B cell (primary cell): Measurements from ENCODE around the gene ABCD3. TPM values are rescaled to one million over a fixed set of nuclear protein-coding genes. Genes with fewer than 3 reads are reported as not detected.

Experiments
- ATAC-seq: fragments of 200-7000 bp; cut with Tn5 transposase; one replicate; pipeline ENCODE4 v1.10.0; 2021; ENCODE audit warnings: low read depth, mild to moderate bottlenecking, moderate number of reproducible peaks, moderate library complexity
- CTCF ChIA-PET: fragments of 350-600 bp; sonication (Branson Sonifier 250); formaldehyde crosslinking; loops from one replicate; lab custom pipeline; 2021; ENCODE audit warnings: antibody characterized with exemption, inconsistent platforms; lab: Charles Lee
- POLR2A ChIA-PET: fragments of 350-600 bp; sonication (Branson Sonifier 250); formaldehyde crosslinking; loops from one replicate; lab custom pipeline; 2021; ENCODE audit warnings: antibody characterized with exemption; lab: Charles Lee
- DNase-seq: peaks from one replicate; pipeline ENCODE4 v3.0.0; 2013
- H2AFZ ChIP-seq: 2 replicates; pipeline ENCODE4 v1.6.1; 2012; ENCODE audit warnings: mild to moderate bottlenecking, low read depth, low read length; ENCODE audit not compliant: insufficient read depth, poor library complexity, severe bottlenecking
- H3K27ac ChIP-seq, 2 donors: 1 replicate in 1 of 2; 2 replicates in 1 of 2; pipeline ENCODE4 v1.5.1; 2012 to 2013; ENCODE audit warnings: low read length in 2 of 2, mild to moderate bottlenecking in 2 of 2, moderate library complexity in 1 of 2
- H3K27me3 ChIP-seq, 4 experiments: fragments of 200-600 bp in 1 of 4; sonication (generic) in 1 of 4; replicated peaks in 1 of 4; 1 replicate in 2 of 4; 2 replicates in 2 of 4; pipeline versions ENCODE4 v1.6.1 to v1.7.0; 2013 to 2016; ENCODE audit warnings: low read length in 3 of 4, mild to moderate bottlenecking in 2 of 4, mixed read lengths in 1 of 4, moderate library complexity in 1 of 4; ENCODE audit not compliant: insufficient read depth in 4 of 4, control insufficient read depth in 3 of 4; ENCODE audit errors: control extremely low read depth in 1 of 4
- H3K36me3 ChIP-seq, 2 experiments: replicated peaks in 1 of 2; 1 replicate in 1 of 2; 2 replicates in 1 of 2; pipeline versions ENCODE4 v1.6.1 to v1.7.1; 2013; ENCODE audit warnings: low read length in 1 of 2; ENCODE audit not compliant: insufficient read depth in 2 of 2, control insufficient read depth in 1 of 2; ENCODE audit errors: control extremely low read depth in 1 of 2, extremely low read depth in 1 of 2
- H3K4me1 ChIP-seq, 2 donors: fragments of 200-600 bp in 1 of 2; sonication (generic) in 1 of 2; 1 replicate in 1 of 2; 2 replicates in 1 of 2; pipeline versions ENCODE4 v1.5.1 to v1.6.1; 2013 to 2017; ENCODE audit warnings: low read length in 2 of 2; ENCODE audit not compliant: control insufficient read depth in 2 of 2, insufficient read depth in 2 of 2
- H3K4me2 ChIP-seq: replicated peaks from 2 replicates; pipeline ENCODE3; 2012; ENCODE audit warnings: mild to moderate bottlenecking, low read depth, low read length; ENCODE audit not compliant: poor library complexity, severe bottlenecking
- H3K4me3 ChIP-seq, 5 experiments: fragments of 200-600 bp in 1 of 5; sonication (generic) in 1 of 5; 1 replicate in 3 of 5; 2 replicates in 2 of 5; pipeline versions ENCODE4 v1.5.1 to v1.7.0; 2011 to 2016; ENCODE audit warnings: low read length in 4 of 5, mild to moderate bottlenecking in 4 of 5, low read depth in 2 of 5, control low read depth in 1 of 5, moderate library complexity in 1 of 5; ENCODE audit not compliant: insufficient read depth in 1 of 5; ENCODE audit errors: control extremely low read depth in 1 of 5, extremely low read depth in 1 of 5
- H3K79me2 ChIP-seq: fragments of 200-600 bp; sonication (generic); one replicate; pipeline ENCODE4 v1.6.0; 2016; ENCODE audit warnings: low read length; ENCODE audit not compliant: control insufficient read depth, insufficient read depth
- H3K9ac ChIP-seq: fragments of 200-600 bp; sonication (generic); 2 replicates; pipeline ENCODE4 v1.6.1; 2017; ENCODE audit warnings: mild to moderate bottlenecking, low read length, moderate library complexity
- H3K9me3 ChIP-seq, 3 donors: one replicate each; pipeline versions ENCODE4 v1.6.1 to v1.7.1; 2013; ENCODE audit warnings: low read length in 2 of 3; ENCODE audit not compliant: control insufficient read depth in 2 of 3, insufficient read depth in 1 of 3; ENCODE audit errors: control extremely low read depth in 1 of 3
- H4K20me1 ChIP-seq: 2 replicates; pipeline ENCODE4 v1.6.0; 2012; ENCODE audit warnings: mild to moderate bottlenecking, low read length; ENCODE audit not compliant: insufficient read depth, control insufficient read depth, poor library complexity, severe bottlenecking
- H3K27ac Mint-ChIP-seq: one replicate; pipeline ENCODE4 v1.8.0; 2021; ENCODE audit warnings: mixed read lengths
- H3K27me3 Mint-ChIP-seq: one replicate; pipeline ENCODE4 v1.8.0; 2021; ENCODE audit warnings: mixed read lengths
- H3K4me1 Mint-ChIP-seq: one replicate; pipeline ENCODE4 v1.8.0; 2021; ENCODE audit warnings: mixed read lengths
- H3K4me3 Mint-ChIP-seq: one replicate; pipeline ENCODE4 v1.8.0; 2021; ENCODE audit warnings: mixed read lengths
- H3K9me3 Mint-ChIP-seq: one replicate; pipeline ENCODE4 v1.8.0; 2022; ENCODE audit warnings: mixed read lengths; ENCODE audit not compliant: insufficient read depth
- CTCF ChIP-seq: fragments of 200-600 bp; IDR thresholded peaks from one replicate; pipeline ENCODE4 v1.8.0; 2022; ENCODE audit warnings: antibody characterized with exemption, mild to moderate bottlenecking
- EZH2 ChIP-seq: IDR thresholded peaks from 2 replicates; pipeline ENCODE4 v1.6.1; 2012; ENCODE audit warnings: borderline replicate concordance, low read depth, mild to moderate bottlenecking, moderate library complexity, low read length; ENCODE audit not compliant: insufficient read depth, poor library complexity, severe bottlenecking
- WGBS: methylation state at CpG from one replicate; pipeline ENCODE4 v1.1.5; 2013; ENCODE audit warnings: missing lambda C conversion rate; ENCODE audit not compliant: insufficient coverage; 5-methylcytosine and 5-hydroxymethylcytosine counted together
- intact Hi-C: fragments of 100-400 bp; cut with micrococcal nuclease; formaldehyde crosslinking; loops from one replicate; pipeline ENCODE4 v1.10.0; 2022
- polyA plus RNA-seq: library from polyadenylated mRNA; depleted of rRNA; stranded (reverse); fragments of >200 nt; gene quantifications from 2 replicates; pipeline ENCODE4 v1.2.3, GENCODE V29; 2012
- total RNA-seq, 2 donors: library from RNA; stranded (reverse); fragments of 120-200 nt in 1 of 2; gene quantifications; 1 replicate in 1 of 2; 2 replicates in 1 of 2; pipeline versions ENCODE4 v1.2.3 to v1.2.4, GENCODE V29; 2013 to 2022

Gene ABCD3
- total and polyA plus RNA-seq, 2 donors (not counting 1 experiment from before 2014, with no cell fraction given), result 4.0 to 19.4 TPM

GRCh38 chr1:94475232-94475631 lies 57.0 kb downstream of the ABCD3 start:
- ATAC-seq (no peak), DNase-seq (no peak)
- Histone ChIP-seq H3K36me3 (peaks cover 3 to 7% of the 10 kb centered on the region in 2 experiments), H3K4me3 (no peak overlapping the region), H3K4me1 (no peaks in the 10 kb centered on the region), H2AFZ (no peak overlapping the region), H3K27me3 (no peaks in the 10 kb centered on the region), H3K9me3 (no peaks in the 10 kb centered on the region), H3K9ac (no peak overlapping the region), H4K20me1 (no peaks in the 10 kb centered on the region), H3K79me2 (no peaks in the 10 kb centered on the region), H3K4me2 (no peak overlapping the region), H3K27ac (no peak overlapping the region)
- Mint-ChIP-seq H3K4me1 (no peaks in the 10 kb centered on the region), H3K4me3 (no peak overlapping the region), H3K27me3 (no peaks in the 10 kb centered on the region), H3K27ac (no peak overlapping the region), H3K9me3 (no peaks in the 10 kb centered on the region)
- intact Hi-C loops, result no loop called here
- no peak for TF ChIP-seq EZH2
- TF ChIP-seq CTCF, result no peak
- POLR2A ChIA-PET, result no interaction called here
- CTCF ChIA-PET, result interaction anchor here (0.5 to 5.7 kb wide), 2 partner anchors 330 to 504 kb away, joined by 3 to 44 read pairs; no protein-coding TSS in a partner anchor

- H3K27me3 ChIP-seq, result no peaks in the 10 kb centered on the region
- no peak overlapping the region for H3K4me3 ChIP-seq
- no peaks in the 10 kb centered on the region for H3K4me1 ChIP-seq
- WGBS, result 94% methylated on average over 2 of the region's 3 CpGs
- no peaks in the 10 kb centered on the region for H3K9me3 ChIP-seq
- no peaks in the 10 kb centered on the region for H3K4me1 Mint-ChIP-seq
- H2AFZ ChIP-seq, result no peak overlapping the region
- H3K27ac Mint-ChIP-seq, result no peak overlapping the region
- H3K4me3 Mint-ChIP-seq, result no peak overlapping the region
- POLR2A ChIA-PET, result no interaction called here
- intact Hi-C loops, result no loop called here
- H3K27me3 Mint-ChIP-seq, result no peaks in the 10 kb centered on the region
- ATAC-seq (no peak), DNase-seq (no peak)
- CTCF ChIA-PET, result interaction anchor here (2.2 to 4.7 kb wide), 3 partner anchors 8 to 564 kb away, joined by 11 to 182 read pairs (median 28); no protein-coding TSS in a partner anchor
- H3K9ac ChIP-seq, result no peak overlapping the region
- no peak overlapping the region for H3K4me2 ChIP-seq
- H3K79me2 ChIP-seq, result no peaks in the 10 kb centered on the region
- H3K9me3 Mint-ChIP-seq, result no peaks in the 10 kb centered on the region
- TF ChIP-seq CTCF (no peak), EZH2 (no peak)
- H3K27ac ChIP-seq, result no peak overlapping the region
- no peaks in the 10 kb centered on the region for H4K20me1 ChIP-seq
- H3K36me3 ChIP-seq, result peaks cover 3 to 15% of the 10 kb centered on the region in 2 experiments
Observed at GRCh38 chr1:94479682-94480081, 61.5 kb downstream of the ABCD3 start.
